Subcutaneous preadipocyte (primary cell): ENCODE data around the gene ONECUT1. TPM values are rescaled to one million over a fixed set of nuclear protein-coding genes. Genes with fewer than 3 reads are reported as not detected.

Experiments used
- total RNA-seq: library from RNA; depleted of rRNA; stranded (reverse); fragments of >200 nt; gene quantifications from 2 replicates; pipeline ENCODE4 v1.2.3, GENCODE V29; 2012

The ONECUT1 gene
- total RNA-seq = not detected in 2 replicates

GRCh38 chr15:52790169-52790708 lies at the start of gene ONECUT1:
Gene ONECUT1, minus strand, starts transcription at chr15:52790336. Its CDS starts 452 bp downstream, at chr15:52789884.

Other genes starting within 250 kb of the ONECUT1 start
- 76.8 and 109 TPM in 2 replicates for gene ARPP19, start 221.3 kb downstream of the ONECUT1 start, total RNA-seq
- gene ATOSA, start 110.9 kb downstream of the ONECUT1 start, total RNA-seq = 14.1 and 22.4 TPM in 2 replicates